ENCODE results near the gene CHST15. TPM values are rescaled to one million over a fixed set of nuclear protein-coding genes. Genes with fewer than 3 reads are reported as not detected.

CHST15 gene
- total and polyA plus RNA-seq, 4 donors: 2.9 to 16.5 (median 6.4) TPM

GRCh38 chr10:124006526-124006925, 86.9 kb downstream of the CHST15 start:
- TF ChIP-seq FOXA1 (IDR thresholded peaks at IDR 0.05): no peak
- TF ChIP-seq TAF1 (conservative IDR thresholded peaks at IDR 0.05): no peak
- no peak overlapping the region for H3K9ac ChIP-seq (ENCODE audit: low read depth in 1 of 2, low read length in 2 of 2)
- H3K27ac ChIP-seq (ENCODE audit: low read depth in 1 of 2, low read length in 2 of 2): no peak overlapping the region
- peaks cover 0 to 26% (median 3%) of the 10 kb centered on the region in 4 donors for H3K36me3 ChIP-seq (ENCODE audit: control insufficient read depth in 4 of 4, insufficient read depth in 3 of 4, low read depth in 1 of 4, low read length in 3 of 4)
- H3K4me1 ChIP-seq (ENCODE audit: control insufficient read depth in 4 of 4, insufficient read depth in 4 of 4, low read length in 3 of 4): no peaks in the 10 kb centered on the region
- H3K4me3 ChIP-seq (ENCODE audit: low read depth in 1 of 3, low read length in 3 of 3): no peak overlapping the region
- H3K27me3 ChIP-seq (ENCODE audit: control insufficient read depth in 4 of 4, insufficient read depth in 4 of 4, low read length in 3 of 4): no peaks in the 10 kb centered on the region
- DNase-seq (ENCODE audit: low spot score): no peak
- no peaks in the 10 kb centered on the region for H3K9me3 ChIP-seq (ENCODE audit: control insufficient read depth in 4 of 4, low read length in 3 of 4)
- 90% methylated on average over 7 of the region's 7 CpGs for WGBS

- Histone ChIP-seq H3K4me3 (ENCODE audit: low read depth in 1 of 3, low read length in 3 of 3) (no peak overlapping the region), H3K27me3 (ENCODE audit: control insufficient read depth in 4 of 4, insufficient read depth in 4 of 4, low read length in 3 of 4) (no peaks in the 10 kb centered on the region), H3K36me3 (ENCODE audit: control insufficient read depth in 4 of 4, insufficient read depth in 3 of 4, low read depth in 1 of 4, low read length in 3 of 4) (peaks cover 0 to 26% (median 3%) of the 10 kb centered on the region in 4 donors), H3K9ac (ENCODE audit: low read depth in 1 of 2, low read length in 2 of 2) (no peak overlapping the region), H3K9me3 (ENCODE audit: control insufficient read depth in 4 of 4, low read length in 3 of 4) (no peaks in the 10 kb centered on the region), H3K4me1 (ENCODE audit: control insufficient read depth in 4 of 4, insufficient read depth in 4 of 4, low read length in 3 of 4) (no peaks in the 10 kb centered on the region), H3K27ac (ENCODE audit: low read depth in 1 of 2, low read length in 2 of 2) (no peak overlapping the region)
- TF ChIP-seq RXRA (IDR thresholded peaks at IDR 0.05): no peak
- no peak for TF ChIP-seq ZBTB33 (IDR thresholded peaks at IDR 0.05)
- TF ChIP-seq RAD21 (IDR thresholded peaks at IDR 0.05): no peak
- TF ChIP-seq FOXA2 (IDR thresholded peaks at IDR 0.05): no peak
- TF ChIP-seq FOXA1 (IDR thresholded peaks at IDR 0.05): no peak
- no peak for TF ChIP-seq MAX (IDR thresholded peaks at IDR 0.05)
- no peak for TF ChIP-seq SP1 (IDR thresholded peaks at IDR 0.05)
- no peak for TF ChIP-seq HNF4G (IDR thresholded peaks at IDR 0.05)
- no peak for TF ChIP-seq GABPA (IDR thresholded peaks at IDR 0.05 in 1 of 2, conservative IDR thresholded peaks at IDR 0.05 in 1 of 2)
- no peak for TF ChIP-seq ATF3 (IDR thresholded peaks at IDR 0.05)
- no peak for TF ChIP-seq NR2F2 (IDR thresholded peaks at IDR 0.05)
- TF ChIP-seq REST (IDR thresholded peaks at IDR 0.05): no peak
- DNase-seq (ENCODE audit: low spot score): no peak
- 78% methylated on average over 12 of the region's 12 CpGs for WGBS
Measured at GRCh38 chr10:124005991-124006392, 87.4 kb downstream of the CHST15 start.

GRCh38 chr10:124005091-124005490, 88.3 kb downstream of the CHST15 start:
- no peaks in the 10 kb centered on the region for H3K9me3 ChIP-seq (ENCODE audit: control insufficient read depth in 4 of 4, low read length in 3 of 4)
- H3K27ac ChIP-seq (ENCODE audit: low read depth in 1 of 2, low read length in 2 of 2): no peak overlapping the region
- no peak for DNase-seq (ENCODE audit: low spot score)
- TF ChIP-seq SP1 (IDR thresholded peaks at IDR 0.05) (no peak), TAF1 (conservative IDR thresholded peaks at IDR 0.05) (no peak), EGR1 (IDR thresholded peaks at IDR 0.05; ENCODE audit: low read depth in 2 of 2) (no peak), JUND (IDR thresholded peaks at IDR 0.05) (no peak), ZBTB33 (IDR thresholded peaks at IDR 0.05) (no peak), NR2F2 (IDR thresholded peaks at IDR 0.05) (no peak), ATF3 (IDR thresholded peaks at IDR 0.05) (no peak), FOXA1 (IDR thresholded peaks at IDR 0.05) (no peak), RAD21 (IDR thresholded peaks at IDR 0.05) (no peak), MAX (IDR thresholded peaks at IDR 0.05) (no peak), HNF4G (IDR thresholded peaks at IDR 0.05) (no peak), RXRA (IDR thresholded peaks at IDR 0.05) (no peak), FOXA2 (IDR thresholded peaks at IDR 0.05) (no peak), CTCF (IDR thresholded peaks at IDR 0.05; ENCODE audit: low read depth, low read length, missing input control) (no peak), HNF4A (conservative IDR thresholded peaks at IDR 0.05) (no peak)
- no peak overlapping the region for H3K4me3 ChIP-seq (ENCODE audit: low read depth in 1 of 3, low read length in 3 of 3)
- WGBS: 90% methylated on average over 10 of the region's 10 CpGs
- H3K36me3 ChIP-seq (ENCODE audit: control insufficient read depth in 4 of 4, insufficient read depth in 3 of 4, low read depth in 1 of 4, low read length in 3 of 4): peaks cover 0 to 26% (median 3%) of the 10 kb centered on the region in 4 donors
- no peak overlapping the region for H3K9ac ChIP-seq (ENCODE audit: low read depth in 1 of 2, low read length in 2 of 2)
- no peaks in the 10 kb centered on the region for H3K4me1 ChIP-seq (ENCODE audit: control insufficient read depth in 4 of 4, insufficient read depth in 4 of 4, low read length in 3 of 4)
- no peaks in the 10 kb centered on the region for H3K27me3 ChIP-seq (ENCODE audit: control insufficient read depth in 4 of 4, insufficient read depth in 4 of 4, low read length in 3 of 4)
